NCI-H146 treated with DMSO at 0.1 percent for 48 hours (cell line): ENCODE results near the gene DLGAP1.

Experiments
- DNase-seq: peaks from one replicate; lab custom pipeline; 2025; ENCODE audit not compliant: unreplicated experiment; lab: John Stamatoyannopoulos, UW

DLGAP1 gene

GRCh38 chr18:4193086-4193485 is 262.0 kb downstream of the DLGAP1 start:
- DNase-seq = no peak

- DNase-seq = no peak
These were observed 273.1 kb downstream of the DLGAP1 start for GRCh38 chr18:4181882-4182568.

- no peak for DNase-seq
These were observed 274.0 kb downstream of the DLGAP1 start for GRCh38 chr18:4181086-4181485.

GRCh38 chr18:4172196-4173100 is 282.7 kb downstream of the DLGAP1 start:
- no peak for DNase-seq

- no peak for DNase-seq
These were observed 297.8 kb downstream of the DLGAP1 start for GRCh38 chr18:4157352-4157751.

GRCh38 chr18:4146797-4147196 is 308.3 kb downstream of the DLGAP1 start:
- no peak for DNase-seq

GRCh38 chr18:4144201-4144600 is 310.9 kb downstream of the DLGAP1 start:
- no peak for DNase-seq

GRCh38 chr18:4143585-4143984 is 311.5 kb downstream of the DLGAP1 start:
- no peak for DNase-seq

GRCh38 chr18:4142876-4143275 is 312.2 kb downstream of the DLGAP1 start:
- DNase-seq = no peak

GRCh38 chr18:4134700-4135099 is 320.4 kb downstream of the DLGAP1 start:
- DNase-seq = no peak

- no peak for DNase-seq
These were observed 324.1 kb downstream of the DLGAP1 start for GRCh38 chr18:4130734-4131719.

- DNase-seq = no peak
These were observed 328.2 kb downstream of the DLGAP1 start for GRCh38 chr18:4126939-4127338.

GRCh38 chr18:4125627-4126230 is 329.4 kb downstream of the DLGAP1 start:
- DNase-seq = no peak

- DNase-seq = no peak
These were observed 329.9 kb downstream of the DLGAP1 start for GRCh38 chr18:4125224-4125623.

GRCh38 chr18:4119813-4120212 is 335.3 kb downstream of the DLGAP1 start:
- DNase-seq = no peak

GRCh38 chr18:4119127-4119648 is 335.9 kb downstream of the DLGAP1 start:
- no peak for DNase-seq

- DNase-seq = no peak
These were observed 347.1 kb downstream of the DLGAP1 start for GRCh38 chr18:4108016-4108415.

GRCh38 chr18:4107049-4107467 is 348.0 kb downstream of the DLGAP1 start:
- no peak for DNase-seq

GRCh38 chr18:4106407-4107033 is 348.6 kb downstream of the DLGAP1 start:
- DNase-seq = no peak

- DNase-seq = no peak
These were observed 352.2 kb downstream of the DLGAP1 start for GRCh38 chr18:4102901-4103300.
